KOPT-K1 (cell line): ENCODE measurements around the gene ABCC12.

Experiments
- H3K27ac ChIP-seq: fragments of 200-600 bp; sonication (generic); 2 replicates; pipeline ENCODE4 v1.5.1; 2016; ENCODE audit warnings: antibody characterized with exemption, mild to moderate bottlenecking, low read depth, low read length; ENCODE audit not compliant: poor library complexity, severe bottlenecking
- H3K36me3 ChIP-seq: fragments of 200-600 bp; sonication (generic); 2 replicates; pipeline ENCODE4 v1.5.1; 2017; ENCODE audit warnings: antibody characterized with exemption, mild to moderate bottlenecking, low read length, moderate library complexity; ENCODE audit not compliant: insufficient read depth
- H3K9me3 ChIP-seq: fragments of 200-600 bp; sonication (generic); 2 replicates; pipeline ENCODE4 v1.5.1; 2017; ENCODE audit warnings: antibody characterized with exemption, low read length, mild to moderate bottlenecking; ENCODE audit not compliant: insufficient read depth, poor library complexity, severe bottlenecking

Gene ABCC12

GRCh38 chr16:48128769-48129168 is 27.0 kb downstream of the ABCC12 start:
- Histone ChIP-seq H3K36me3 (no peaks in the 10 kb centered on the region), H3K9me3 (no peaks in the 10 kb centered on the region), H3K27ac (no peak overlapping the region)

GRCh38 chr16:48126801-48127644 is 28.8 kb downstream of the ABCC12 start:
- Histone ChIP-seq H3K27ac (no peak overlapping the region), H3K36me3 (no peaks in the 10 kb centered on the region), H3K9me3 (no peaks in the 10 kb centered on the region)

GRCh38 chr16:48125888-48126287 is 29.9 kb downstream of the ABCC12 start:
- Histone ChIP-seq H3K36me3 (no peaks in the 10 kb centered on the region), H3K27ac (no peak overlapping the region), H3K9me3 (no peaks in the 10 kb centered on the region)

- Histone ChIP-seq H3K36me3 (no peaks in the 10 kb centered on the region), H3K27ac (no peak overlapping the region), H3K9me3 (no peaks in the 10 kb centered on the region)
Observed at GRCh38 chr16:48124266-48124665, 31.5 kb downstream of the ABCC12 start.

GRCh38 chr16:48123104-48123788 is 32.5 kb downstream of the ABCC12 start:
- no peak overlapping the region for H3K27ac ChIP-seq

GRCh38 chr16:48121276-48121675 is 34.5 kb downstream of the ABCC12 start:
- Histone ChIP-seq H3K36me3 (no peaks in the 10 kb centered on the region), H3K9me3 (no peaks in the 10 kb centered on the region), H3K27ac (no peak overlapping the region)

More at GRCh38 chr16:48123104-48123788, 32.5 kb downstream of the ABCC12 start:
- no peaks in the 10 kb centered on the region for H3K9me3 ChIP-seq
- H3K36me3 ChIP-seq = no peaks in the 10 kb centered on the region

GRCh38 chr16:48118841-48119240 is 37.0 kb downstream of the ABCC12 start:
- Histone ChIP-seq H3K36me3 (no peaks in the 10 kb centered on the region), H3K27ac (no peak overlapping the region), H3K9me3 (no peaks in the 10 kb centered on the region)

GRCh38 chr16:48117217-48118105 is 38.3 kb downstream of the ABCC12 start:
- Histone ChIP-seq H3K36me3 (no peaks in the 10 kb centered on the region), H3K27ac (no peak overlapping the region), H3K9me3 (no peaks in the 10 kb centered on the region)

GRCh38 chr16:48115299-48115698 is 40.5 kb downstream of the ABCC12 start:
- Histone ChIP-seq H3K36me3 (no peaks in the 10 kb centered on the region), H3K9me3 (no peaks in the 10 kb centered on the region), H3K27ac (no peak overlapping the region)

- Histone ChIP-seq H3K36me3 (no peaks in the 10 kb centered on the region), H3K9me3 (no peaks in the 10 kb centered on the region), H3K27ac (no peak overlapping the region)
Observed at GRCh38 chr16:48114410-48114809, 41.4 kb downstream of the ABCC12 start.

- no peak overlapping the region for H3K27ac ChIP-seq
- H3K9me3 ChIP-seq = no peaks in the 10 kb centered on the region
- no peaks in the 10 kb centered on the region for H3K36me3 ChIP-seq
Observed at GRCh38 chr16:48113471-48113870, 42.3 kb downstream of the ABCC12 start.

GRCh38 chr16:48113001-48113400 is 42.8 kb downstream of the ABCC12 start:
- no peak overlapping the region for H3K27ac ChIP-seq
- H3K9me3 ChIP-seq = no peaks in the 10 kb centered on the region
- no peaks in the 10 kb centered on the region for H3K36me3 ChIP-seq

GRCh38 chr16:48112600-48112999 is 43.2 kb downstream of the ABCC12 start:
- no peaks in the 10 kb centered on the region for H3K9me3 ChIP-seq
- no peak overlapping the region for H3K27ac ChIP-seq
- no peaks in the 10 kb centered on the region for H3K36me3 ChIP-seq

GRCh38 chr16:48110982-48111381 is 44.8 kb downstream of the ABCC12 start:
- Histone ChIP-seq H3K27ac (no peak overlapping the region), H3K36me3 (no peaks in the 10 kb centered on the region), H3K9me3 (no peaks in the 10 kb centered on the region)

- Histone ChIP-seq H3K27ac (no peak overlapping the region), H3K36me3 (no peaks in the 10 kb centered on the region), H3K9me3 (no peaks in the 10 kb centered on the region)
Observed at GRCh38 chr16:48110000-48110399, 45.8 kb downstream of the ABCC12 start.
